WTC11 (cell line): ENCODE results near the gene SYCP2. TPM values are rescaled to one million over a fixed set of nuclear protein-coding genes. Genes with fewer than 3 reads are reported as not detected.

Source experiments
- ATAC-seq: fragments of 200-7000 bp; cut with Tn5 transposase; 2 replicates; pipeline ENCODE4 v1.10.0; 2021; ENCODE audit warnings: mild to moderate bottlenecking, moderate library complexity
- CTCF ChIA-PET: fragments of 300-600 bp; sonication (Branson Sonifier 250); formaldehyde crosslinking; loops from one replicate; lab custom pipeline; 2021; ENCODE audit warnings: antibody characterized with exemption; lab: Charles Lee
- POLR2A ChIA-PET: fragments of 350-600 bp; sonication (Branson Sonifier 250); formaldehyde crosslinking; loops from one replicate; lab custom pipeline; 2021; ENCODE audit warnings: antibody characterized with exemption; lab: Charles Lee
- DNase-seq: peaks from one replicate; pipeline ENCODE4 v3.0.0; 2021; ENCODE audit warnings: low spot score
- H3K27ac Mint-ChIP-seq: 2 replicates; pipeline ENCODE4 v1.8.0; 2021; ENCODE audit warnings: mixed read lengths
- H3K27me3 Mint-ChIP-seq: 2 replicates; pipeline ENCODE4 v1.8.0; 2021; ENCODE audit warnings: low read depth, mild to moderate bottlenecking, moderate library complexity, mixed read lengths
- H3K36me3 Mint-ChIP-seq: 2 replicates; pipeline ENCODE4 v1.8.0; 2021; ENCODE audit warnings: mixed read lengths
- H3K4me1 Mint-ChIP-seq: 2 replicates; pipeline ENCODE4 v1.8.0; 2022; ENCODE audit warnings: mixed read lengths
- H3K4me3 Mint-ChIP-seq: 2 replicates; pipeline ENCODE4 v1.8.0; 2021; ENCODE audit warnings: mild to moderate bottlenecking, moderate library complexity, mixed read lengths
- H3K9me3 Mint-ChIP-seq: 2 replicates; pipeline ENCODE4 v1.8.0; 2021; ENCODE audit warnings: mixed read lengths
- CBFB ChIP-seq: sonication (generic); formaldehyde crosslinking; IDR thresholded peaks from 2 replicates; pipeline ENCODE4 v1.8.1; 2022; ENCODE audit warnings: mild to moderate bottlenecking, low read depth, missing genetic modification reagents
- FOXJ3 ChIP-seq: sonication (generic); formaldehyde crosslinking; IDR thresholded peaks from 2 replicates; pipeline ENCODE4 v1.9.0; 2021; ENCODE audit warnings: missing genetic modification reagents, mild to moderate bottlenecking, borderline replicate concordance
- FOXP1 ChIP-seq: sonication (generic); formaldehyde crosslinking; IDR thresholded peaks from 2 replicates; pipeline ENCODE4 v1.8.0; 2022; ENCODE audit warnings: missing genetic modification reagents, mild to moderate bottlenecking, moderate library complexity, borderline replicate concordance
- JUN ChIP-seq: sonication (generic); formaldehyde crosslinking; IDR thresholded peaks from 2 replicates; pipeline ENCODE4 v1.8.0; 2023; ENCODE audit warnings: mild to moderate bottlenecking, missing genetic modification reagents
- NFATC4 ChIP-seq: fragments of 250-450 bp; sonication (Bioruptor Pico); IDR thresholded peaks from 2 replicates; pipeline ENCODE4 v1.9.0; 2021; ENCODE audit warnings: mild to moderate bottlenecking
- NR1H2 ChIP-seq: sonication (generic); formaldehyde crosslinking; IDR thresholded peaks from 2 replicates; pipeline ENCODE4 v1.9.0; 2021; ENCODE audit warnings: mild to moderate bottlenecking, moderate library complexity, missing genetic modification reagents
- SP1 ChIP-seq: sonication (generic); formaldehyde crosslinking; conservative IDR thresholded peaks from 2 replicates; pipeline ENCODE4 v1.8.1; 2022; ENCODE audit warnings: missing genetic modification reagents
- ZBTB21 ChIP-seq: sonication (generic); formaldehyde crosslinking; IDR thresholded peaks from 2 replicates; pipeline ENCODE4 v1.8.1; 2023; ENCODE audit warnings: mild to moderate bottlenecking, missing genetic modification reagents, borderline replicate concordance
- ZNF138 ChIP-seq: sonication (generic); formaldehyde crosslinking; conservative IDR thresholded peaks from 2 replicates; pipeline ENCODE4 v1.8.1; 2022; ENCODE audit warnings: mild to moderate bottlenecking, moderate library complexity, missing genetic modification reagents
- total RNA-seq: library from RNA; stranded (reverse); gene quantifications from 3 replicates; pipeline ENCODE4 v1.2.3, GENCODE V29; 2021
- TF ChIP-seq, protein P1 (sequence below): sonication (generic); formaldehyde crosslinking; IDR thresholded peaks from 2 replicates; pipeline ENCODE4 v1.8.0; 2022; ENCODE audit warnings: missing genetic modification reagents
- TF ChIP-seq, protein P2 (sequence below): fragments of 250-450 bp; sonication (Bioruptor Pico); conservative IDR thresholded peaks from 2 replicates; pipeline ENCODE4 v1.9.0; 2021; ENCODE audit warnings: mild to moderate bottlenecking
- TF ChIP-seq, protein P3 (sequence below): fragments of 200-600 bp; IDR thresholded peaks from 2 replicates; pipeline ENCODE4 v1.8.0; 2022; ENCODE audit warnings: antibody characterized with exemption
- TF ChIP-seq, protein P4 (sequence below): sonication (generic); formaldehyde crosslinking; IDR thresholded peaks from 2 replicates; pipeline ENCODE4 v1.8.0; 2023; ENCODE audit warnings: mild to moderate bottlenecking, missing genetic modification reagents

SYCP2 gene
- total RNA-seq, 1 experiment from 2014 or later, result 0.31 TPM

DNA sequence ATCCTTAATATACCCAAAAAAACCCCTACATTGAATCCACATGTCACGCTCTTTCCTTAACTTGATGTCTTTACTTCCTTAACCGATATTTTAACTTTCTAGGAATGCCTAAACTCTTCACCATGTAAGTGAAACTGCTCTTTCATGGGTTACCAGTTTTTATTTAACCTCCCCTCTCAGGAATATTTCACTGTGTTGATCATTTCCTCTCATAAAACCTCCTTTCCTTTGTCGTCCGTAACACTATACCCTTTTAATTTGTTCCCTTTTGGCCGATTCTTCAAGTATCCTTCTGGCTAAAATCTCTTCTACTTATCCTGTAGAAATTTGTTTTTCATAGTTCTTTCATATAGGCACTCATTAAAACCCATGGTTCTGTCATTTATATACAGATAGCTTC, 24.6 kb downstream of the SYCP2 start:
- ChIA-PET CTCF (no interaction called here), POLR2A (no interaction called here)
- no peak for ATAC-seq
- peaks cover 35% of the 10 kb centered on the region for H3K27me3 Mint-ChIP-seq
- no peak for TF ChIP-seq FOXJ3 (CRISPR knock-in tag)
- TF ChIP-seq NR1H2 (CRISPR knock-in tag), result no peak
- no peak for TF ChIP-seq SP1
- no peak for TF ChIP-seq FOXP1 (CRISPR knock-in tag)
- TF ChIP-seq JUN (CRISPR knock-in tag), result no peak
- TF ChIP-seq ZBTB21 (CRISPR knock-in tag), result no peak
- TF ChIP-seq ZNF138 (CRISPR knock-in tag), result no peak
- TF ChIP-seq, protein P1, sequence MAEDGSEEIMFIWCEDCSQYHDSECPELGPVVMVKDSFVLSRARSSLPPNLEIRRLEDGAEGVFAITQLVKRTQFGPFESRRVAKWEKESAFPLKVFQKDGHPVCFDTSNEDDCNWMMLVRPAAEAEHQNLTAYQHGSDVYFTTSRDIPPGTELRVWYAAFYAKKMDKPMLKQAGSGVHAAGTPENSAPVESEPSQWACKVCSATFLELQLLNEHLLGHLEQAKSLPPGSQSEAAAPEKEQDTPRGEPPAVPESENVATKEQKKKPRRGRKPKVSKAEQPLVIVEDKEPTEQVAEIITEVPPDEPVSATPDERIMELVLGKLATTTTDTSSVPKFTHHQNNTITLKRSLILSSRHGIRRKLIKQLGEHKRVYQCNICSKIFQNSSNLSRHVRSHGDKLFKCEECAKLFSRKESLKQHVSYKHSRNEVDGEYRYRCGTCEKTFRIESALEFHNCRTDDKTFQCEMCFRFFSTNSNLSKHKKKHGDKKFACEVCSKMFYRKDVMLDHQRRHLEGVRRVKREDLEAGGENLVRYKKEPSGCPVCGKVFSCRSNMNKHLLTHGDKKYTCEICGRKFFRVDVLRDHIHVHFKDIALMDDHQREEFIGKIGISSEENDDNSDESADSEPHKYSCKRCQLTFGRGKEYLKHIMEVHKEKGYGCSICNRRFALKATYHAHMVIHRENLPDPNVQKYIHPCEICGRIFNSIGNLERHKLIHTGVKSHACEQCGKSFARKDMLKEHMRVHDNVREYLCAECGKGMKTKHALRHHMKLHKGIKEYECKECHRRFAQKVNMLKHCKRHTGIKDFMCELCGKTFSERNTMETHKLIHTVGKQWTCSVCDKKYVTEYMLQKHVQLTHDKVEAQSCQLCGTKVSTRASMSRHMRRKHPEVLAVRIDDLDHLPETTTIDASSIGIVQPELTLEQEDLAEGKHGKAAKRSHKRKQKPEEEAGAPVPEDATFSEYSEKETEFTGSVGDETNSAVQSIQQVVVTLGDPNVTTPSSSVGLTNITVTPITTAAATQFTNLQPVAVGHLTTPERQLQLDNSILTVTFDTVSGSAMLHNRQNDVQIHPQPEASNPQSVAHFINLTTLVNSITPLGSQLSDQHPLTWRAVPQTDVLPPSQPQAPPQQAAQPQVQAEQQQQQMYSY (CRISPR knock-in tag), result no peak
- no peaks in the 10 kb centered on the region for H3K36me3 Mint-ChIP-seq
- H3K9me3 Mint-ChIP-seq, result peaks cover 3% of the 10 kb centered on the region; the same call in 1 of the 2 replicates
- no peak for DNase-seq
- no peaks in the 10 kb centered on the region for H3K4me1 Mint-ChIP-seq
- H3K4me3 Mint-ChIP-seq, result no peak overlapping the region
- no peak overlapping the region for H3K27ac Mint-ChIP-seq

DNA sequence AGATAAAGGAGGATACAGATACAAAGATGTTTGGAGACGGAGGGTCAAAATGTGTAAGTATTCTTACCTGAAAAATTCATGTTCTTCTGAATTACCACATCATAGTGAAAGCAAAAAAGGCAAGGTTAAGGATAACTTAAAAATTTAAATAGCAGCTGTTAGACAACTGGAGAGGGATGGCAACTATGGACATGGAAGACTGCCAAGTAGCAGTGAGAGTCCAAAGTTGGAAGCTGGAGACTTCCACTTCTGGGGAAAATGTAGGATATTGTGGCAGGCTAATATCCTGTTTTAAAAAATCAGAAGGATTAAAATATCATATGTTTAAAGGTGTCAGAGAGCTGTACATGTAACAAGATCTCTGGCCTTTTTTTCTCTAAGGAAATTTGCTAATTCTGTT, 29.8 kb downstream of the SYCP2 start:
- no peak for ATAC-seq
- POLR2A ChIA-PET, result no interaction called here
- Mint-ChIP-seq H3K9me3 (peaks cover 3% of the 10 kb centered on the region; the same call in 1 of the 2 replicates), H3K27ac (no peak overlapping the region), H3K27me3 (peaks cover 54% of the 10 kb centered on the region), H3K4me1 (peaks cover 4% of the 10 kb centered on the region; the same call in 1 of the 2 replicates), H3K4me3 (no peak overlapping the region), H3K36me3 (no peaks in the 10 kb centered on the region)
- TF ChIP-seq, protein P2, sequence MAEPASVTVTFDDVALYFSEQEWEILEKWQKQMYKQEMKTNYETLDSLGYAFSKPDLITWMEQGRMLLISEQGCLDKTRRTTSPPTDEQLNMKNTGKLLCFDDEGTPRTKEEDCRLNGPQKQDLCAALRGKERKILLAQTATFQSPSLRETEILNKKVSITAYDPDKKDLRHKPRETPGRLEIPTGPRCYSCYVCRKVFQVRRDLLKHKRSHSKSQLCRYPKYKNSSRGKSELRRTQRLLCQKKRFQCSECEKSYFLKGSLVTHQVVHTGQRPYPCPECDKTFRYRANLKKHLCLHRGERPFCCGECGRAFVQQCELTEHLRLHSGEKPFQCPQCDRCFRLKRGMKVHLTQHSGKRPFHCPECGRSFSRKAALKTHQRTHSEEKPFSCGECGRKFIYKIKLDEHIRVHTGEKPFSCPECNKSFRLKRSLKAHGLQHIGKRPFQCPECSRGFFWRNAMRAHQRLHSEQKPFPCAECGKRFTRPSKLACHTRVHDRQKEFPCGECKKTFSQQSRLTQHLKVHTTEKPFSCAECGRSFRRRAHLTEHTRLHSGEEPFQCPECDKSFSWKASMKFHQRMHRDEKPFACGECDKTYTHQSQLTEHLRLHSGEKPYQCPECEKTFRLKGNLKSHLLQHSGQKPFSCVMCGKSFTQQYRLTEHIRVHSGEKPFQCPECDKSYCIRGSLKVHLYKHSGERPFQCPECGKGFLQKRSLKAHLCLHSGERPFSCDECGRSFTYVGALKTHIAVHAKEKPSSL (CRISPR knock-in tag), result no peak
- TF ChIP-seq, protein P3, sequence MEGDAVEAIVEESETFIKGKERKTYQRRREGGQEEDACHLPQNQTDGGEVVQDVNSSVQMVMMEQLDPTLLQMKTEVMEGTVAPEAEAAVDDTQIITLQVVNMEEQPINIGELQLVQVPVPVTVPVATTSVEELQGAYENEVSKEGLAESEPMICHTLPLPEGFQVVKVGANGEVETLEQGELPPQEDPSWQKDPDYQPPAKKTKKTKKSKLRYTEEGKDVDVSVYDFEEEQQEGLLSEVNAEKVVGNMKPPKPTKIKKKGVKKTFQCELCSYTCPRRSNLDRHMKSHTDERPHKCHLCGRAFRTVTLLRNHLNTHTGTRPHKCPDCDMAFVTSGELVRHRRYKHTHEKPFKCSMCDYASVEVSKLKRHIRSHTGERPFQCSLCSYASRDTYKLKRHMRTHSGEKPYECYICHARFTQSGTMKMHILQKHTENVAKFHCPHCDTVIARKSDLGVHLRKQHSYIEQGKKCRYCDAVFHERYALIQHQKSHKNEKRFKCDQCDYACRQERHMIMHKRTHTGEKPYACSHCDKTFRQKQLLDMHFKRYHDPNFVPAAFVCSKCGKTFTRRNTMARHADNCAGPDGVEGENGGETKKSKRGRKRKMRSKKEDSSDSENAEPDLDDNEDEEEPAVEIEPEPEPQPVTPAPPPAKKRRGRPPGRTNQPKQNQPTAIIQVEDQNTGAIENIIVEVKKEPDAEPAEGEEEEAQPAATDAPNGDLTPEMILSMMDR, result no peak
- no peak for TF ChIP-seq CBFB (CRISPR knock-in tag)
- TF ChIP-seq, protein P1 (CRISPR knock-in tag), result no peak
- no peak for TF ChIP-seq SP1
- TF ChIP-seq, protein P4, sequence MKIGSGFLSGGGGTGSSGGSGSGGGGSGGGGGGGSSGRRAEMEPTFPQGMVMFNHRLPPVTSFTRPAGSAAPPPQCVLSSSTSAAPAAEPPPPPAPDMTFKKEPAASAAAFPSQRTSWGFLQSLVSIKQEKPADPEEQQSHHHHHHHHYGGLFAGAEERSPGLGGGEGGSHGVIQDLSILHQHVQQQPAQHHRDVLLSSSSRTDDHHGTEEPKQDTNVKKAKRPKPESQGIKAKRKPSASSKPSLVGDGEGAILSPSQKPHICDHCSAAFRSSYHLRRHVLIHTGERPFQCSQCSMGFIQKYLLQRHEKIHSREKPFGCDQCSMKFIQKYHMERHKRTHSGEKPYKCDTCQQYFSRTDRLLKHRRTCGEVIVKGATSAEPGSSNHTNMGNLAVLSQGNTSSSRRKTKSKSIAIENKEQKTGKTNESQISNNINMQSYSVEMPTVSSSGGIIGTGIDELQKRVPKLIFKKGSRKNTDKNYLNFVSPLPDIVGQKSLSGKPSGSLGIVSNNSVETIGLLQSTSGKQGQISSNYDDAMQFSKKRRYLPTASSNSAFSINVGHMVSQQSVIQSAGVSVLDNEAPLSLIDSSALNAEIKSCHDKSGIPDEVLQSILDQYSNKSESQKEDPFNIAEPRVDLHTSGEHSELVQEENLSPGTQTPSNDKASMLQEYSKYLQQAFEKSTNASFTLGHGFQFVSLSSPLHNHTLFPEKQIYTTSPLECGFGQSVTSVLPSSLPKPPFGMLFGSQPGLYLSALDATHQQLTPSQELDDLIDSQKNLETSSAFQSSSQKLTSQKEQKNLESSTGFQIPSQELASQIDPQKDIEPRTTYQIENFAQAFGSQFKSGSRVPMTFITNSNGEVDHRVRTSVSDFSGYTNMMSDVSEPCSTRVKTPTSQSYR (CRISPR knock-in tag), result no peak
- no peak for TF ChIP-seq NFATC4 (CRISPR knock-in tag)
- no peak for DNase-seq
- CTCF ChIA-PET, result no interaction called here
